Occipital lobe (tissue), 2 donors: ENCODE measurements around the gene MAPKAP1. TPM values are rescaled to one million over a fixed set of nuclear protein-coding genes. Genes with fewer than 3 reads are reported as not detected.

Experiments used
- DNase-seq: peaks from one replicate; lab custom pipeline; 2025; lab: John Stamatoyannopoulos, UW
- total RNA-seq: library from RNA; depleted of rRNA; stranded (reverse); fragments of >200 nt; gene quantifications from one replicate; pipeline ENCODE4 v1.2.3, GENCODE V29; 2014

Gene MAPKAP1
- total RNA-seq, 1 donor from 2014 or later: 37.6 TPM

GRCh38 chr9:125646217-125646616 lies 60.8 kb downstream of the MAPKAP1 start:
- no peak for DNase-seq

- DNase-seq: no peak
Observed at GRCh38 chr9:125644819-125645507, 62.0 kb downstream of the MAPKAP1 start.

DNA sequence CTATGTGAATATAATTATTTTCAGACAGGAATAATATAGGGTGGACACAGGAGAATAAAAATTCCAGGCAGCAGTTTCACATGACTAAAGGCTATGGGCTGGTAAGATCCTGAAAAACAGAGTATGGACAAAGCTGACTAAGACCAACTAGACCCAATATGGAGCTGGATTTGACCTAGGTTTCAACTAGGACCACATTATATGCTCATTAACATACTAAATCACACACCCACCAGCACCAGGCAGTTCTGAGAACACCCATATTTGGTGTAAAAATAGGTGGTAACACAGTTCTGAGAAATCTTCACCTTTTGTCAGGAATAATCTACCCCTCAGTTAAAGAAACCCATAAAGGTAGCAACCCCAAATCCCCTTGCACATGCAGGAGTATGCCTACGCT lies 64.7 kb downstream of the MAPKAP1 start:
- DNase-seq: no peak

- DNase-seq: no peak
Observed at GRCh38 chr9:125639057-125639456, 68.0 kb downstream of the MAPKAP1 start.

DNA sequence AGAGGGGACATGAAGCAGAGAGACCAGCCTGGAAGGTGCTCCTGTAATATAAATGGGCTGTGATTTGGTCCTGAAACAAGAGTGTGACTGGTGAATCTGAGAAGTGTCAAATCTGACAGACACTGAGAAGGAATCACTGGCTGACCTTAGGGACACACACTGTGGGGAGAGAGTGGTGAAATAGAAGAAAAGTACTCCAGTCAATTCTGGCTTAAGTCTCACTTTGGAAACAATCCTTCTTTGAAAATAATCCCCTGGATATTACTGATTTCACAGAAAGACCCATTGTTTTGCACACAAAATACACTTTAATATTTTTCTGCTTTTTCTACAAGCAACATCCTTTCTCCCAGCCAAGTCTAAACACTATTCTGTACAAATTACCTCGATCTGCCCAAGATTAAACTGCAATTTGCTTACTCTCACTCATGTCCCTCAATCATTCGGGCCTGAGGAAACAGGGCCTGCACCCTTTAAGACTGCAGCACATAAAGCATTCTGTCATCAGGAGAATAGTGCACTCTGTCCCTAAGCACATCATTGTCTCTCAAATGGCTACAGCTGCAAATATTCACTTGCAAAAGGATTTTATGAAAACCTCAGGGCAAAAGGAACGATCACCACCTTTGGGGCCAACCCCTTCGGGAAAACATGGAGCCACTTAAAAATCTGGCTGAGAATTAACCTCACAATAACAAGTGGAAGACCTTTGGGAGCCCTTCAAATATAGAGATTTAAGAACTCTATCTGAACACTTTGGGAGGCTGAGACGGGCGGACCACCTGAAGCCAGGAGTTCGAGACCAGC lies 68.6 kb downstream of the MAPKAP1 start:
- DNase-seq: no peak

DNA sequence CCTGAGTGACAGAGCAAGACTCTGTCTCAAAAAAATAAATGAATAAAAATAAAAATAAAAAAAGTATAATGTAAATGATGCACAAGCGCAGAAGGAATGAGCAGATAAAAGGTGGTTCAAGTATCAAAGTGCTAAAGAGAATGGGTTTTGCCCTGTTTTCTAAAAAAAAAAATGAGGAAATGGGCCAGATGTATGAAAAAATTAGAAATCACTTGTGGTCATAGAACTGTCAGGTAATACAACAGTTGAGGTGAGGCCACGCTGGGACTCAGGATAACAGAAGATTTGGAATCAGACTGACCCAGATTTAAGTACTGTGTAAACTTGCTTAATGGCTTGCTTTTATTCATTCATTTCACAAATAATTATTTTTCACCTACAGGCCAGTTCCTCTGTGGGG lies 69.8 kb downstream of the MAPKAP1 start:
- no peak for DNase-seq

DNA sequence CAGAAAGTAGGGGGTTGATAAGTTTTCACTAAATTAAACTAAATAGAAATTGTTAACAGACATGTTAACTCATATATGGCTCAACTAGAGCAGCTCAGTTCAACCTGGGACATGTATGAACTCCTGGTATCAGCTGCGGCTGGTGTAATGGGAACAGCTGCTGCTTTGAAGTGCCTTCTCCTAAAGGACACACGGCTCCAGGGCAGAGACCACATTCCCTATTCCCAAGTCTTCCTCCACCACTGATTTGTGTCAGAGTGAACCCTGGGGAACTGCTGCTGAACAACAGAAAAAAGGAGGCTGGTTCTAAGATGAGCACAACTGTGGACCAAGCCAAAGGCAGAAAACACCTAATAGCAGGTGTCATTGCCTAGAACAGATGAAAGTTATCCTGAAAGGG lies 71.1 kb downstream of the MAPKAP1 start:
- DNase-seq: no peak

GRCh38 chr9:125634040-125634717 lies 72.8 kb downstream of the MAPKAP1 start:
- DNase-seq: no peak

DNA sequence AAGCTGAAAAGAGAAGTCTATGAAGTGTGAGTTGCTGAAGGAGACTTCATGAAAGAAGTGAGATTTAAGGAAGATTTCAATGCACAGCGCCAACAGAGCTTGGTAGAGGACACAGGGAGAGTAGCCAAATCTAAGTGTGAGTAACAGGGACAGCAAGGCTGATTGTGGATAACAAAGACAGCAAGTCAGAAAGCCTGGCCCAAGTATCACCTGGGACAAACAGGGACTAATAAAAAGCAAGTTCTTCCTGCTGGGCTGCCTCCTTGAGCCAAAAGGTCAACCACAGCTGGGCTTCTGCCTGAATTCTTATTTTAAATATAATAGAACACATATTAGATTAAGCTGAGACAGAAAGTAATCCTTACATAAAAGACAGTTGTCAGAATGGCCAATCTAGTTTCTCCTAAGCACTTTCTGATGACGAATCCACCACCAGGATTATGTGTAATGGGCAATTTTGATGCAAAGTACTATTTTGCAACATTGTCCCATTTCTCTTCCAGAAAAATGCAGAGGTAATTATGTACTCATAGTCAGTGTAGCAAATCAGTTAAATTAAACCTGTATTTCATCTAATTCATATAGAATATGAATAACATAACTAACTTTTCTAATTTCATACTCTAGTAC lies 73.8 kb downstream of the MAPKAP1 start:
- DNase-seq: no peak

GRCh38 chr9:125632321-125633115 lies 74.5 kb downstream of the MAPKAP1 start:
- no peak for DNase-seq

DNA sequence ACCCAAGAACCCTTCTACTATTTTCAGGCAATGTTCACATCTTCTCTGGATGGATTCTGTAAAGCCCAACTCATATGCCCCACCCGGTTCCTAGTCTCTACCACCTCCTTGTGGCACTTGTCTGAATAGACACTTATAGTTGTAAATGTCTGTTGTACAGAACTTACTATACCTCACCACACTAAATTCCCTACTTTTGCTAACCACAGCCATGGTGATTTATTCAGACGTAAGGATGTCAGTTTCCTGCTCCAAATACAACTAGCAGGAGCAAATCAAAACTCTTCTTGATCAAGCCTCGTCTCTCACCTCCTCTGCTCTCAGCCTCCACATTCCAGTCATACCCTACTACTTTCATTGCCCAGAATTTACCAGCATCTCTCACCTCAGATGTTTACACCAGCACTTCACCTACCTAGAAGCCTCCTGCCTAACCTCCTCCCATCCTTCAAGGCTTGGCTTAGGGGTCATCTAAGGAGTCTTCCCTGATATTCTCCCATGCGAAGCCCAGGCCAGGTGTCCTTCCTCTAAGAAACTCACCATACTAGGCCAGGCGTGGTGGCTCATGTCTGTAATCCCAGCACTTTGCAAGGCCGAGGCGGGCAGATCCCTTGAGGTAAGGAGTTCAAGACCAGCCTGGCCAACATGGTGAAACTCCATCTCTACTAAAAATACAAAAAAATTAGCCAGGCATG lies 75.5 kb downstream of the MAPKAP1 start:
- DNase-seq: no peak

DNA sequence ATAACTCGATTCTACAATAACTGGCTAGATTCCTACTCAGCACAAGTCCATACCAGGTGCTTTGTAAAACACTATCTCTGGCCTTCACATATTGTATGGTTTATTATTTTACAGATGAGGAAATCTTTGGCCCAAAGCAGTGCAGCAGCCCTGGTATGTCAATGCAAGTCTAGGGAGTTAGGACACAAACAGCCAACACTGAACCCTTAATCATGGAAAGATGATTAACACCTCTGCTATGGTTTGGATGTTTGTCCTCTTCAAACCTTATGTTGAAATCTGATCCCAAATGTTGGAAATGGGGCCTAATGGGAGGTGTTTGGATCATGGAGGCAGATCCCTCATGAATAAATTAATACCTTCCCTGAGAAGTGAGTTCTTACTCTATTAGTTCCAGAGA lies 76.6 kb downstream of the MAPKAP1 start:
- DNase-seq: no peak

DNA sequence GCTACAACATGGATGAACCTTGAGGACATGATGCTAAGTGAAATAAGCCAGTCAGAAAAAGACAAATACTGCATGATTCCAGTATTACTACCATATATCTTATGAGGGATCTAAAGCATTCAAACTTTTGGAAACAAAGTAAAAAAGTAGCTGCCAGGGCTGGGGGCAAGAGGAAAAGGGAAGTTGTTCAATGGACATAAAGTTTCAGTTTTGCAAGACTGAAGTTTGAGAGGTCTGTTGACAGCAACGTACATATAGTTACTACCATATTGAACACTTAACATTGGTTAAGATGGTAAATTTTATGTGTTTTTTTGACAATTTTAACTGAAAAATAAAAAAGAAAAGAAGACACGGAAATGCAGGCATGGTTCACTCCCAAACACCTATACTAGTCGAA lies 77.6 kb downstream of the MAPKAP1 start:
- no peak for DNase-seq

- no peak for DNase-seq
Observed at GRCh38 chr9:125626187-125626586, 80.8 kb downstream of the MAPKAP1 start.

GRCh38 chr9:125621170-125621569 lies 85.8 kb downstream of the MAPKAP1 start:
- DNase-seq: no peak

GRCh38 chr9:125620216-125620615 lies 86.8 kb downstream of the MAPKAP1 start:
- DNase-seq: no peak

GRCh38 chr9:125617087-125617486 lies 89.9 kb downstream of the MAPKAP1 start:
- no peak for DNase-seq

DNA sequence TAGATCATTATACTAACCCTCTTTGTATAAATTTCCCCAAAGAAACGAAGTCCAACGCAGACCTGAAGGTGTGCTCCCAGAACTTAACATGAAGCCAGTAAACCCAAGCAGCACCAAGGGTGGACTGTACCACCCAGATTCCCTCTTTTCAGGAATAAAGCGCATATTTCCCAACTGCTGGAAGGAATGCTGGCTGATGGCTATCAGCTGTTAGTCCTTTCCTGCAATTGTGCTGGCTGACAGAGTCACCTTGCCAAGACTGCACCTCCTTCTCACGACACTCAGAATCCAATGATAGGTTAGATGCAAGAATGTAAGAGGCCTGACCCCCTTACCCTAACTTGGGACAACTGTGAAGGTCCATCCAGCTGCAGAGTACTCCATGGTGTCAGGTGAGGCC lies 93.9 kb downstream of the MAPKAP1 start:
- DNase-seq: no peak

GRCh38 chr9:125612616-125613015 lies 94.4 kb downstream of the MAPKAP1 start:
- no peak for DNase-seq

GRCh38 chr9:125611121-125611765 lies 95.8 kb downstream of the MAPKAP1 start:
- DNase-seq: no peak
